Esophagus squamous epithelium (tissue), 5 donors: Measurements from ENCODE around the gene SNX24. TPM values are rescaled to one million over a fixed set of nuclear protein-coding genes. Genes with fewer than 3 reads are reported as not detected.
A peak's percentile ranks its signal among the peaks of the same experiment; 100 is the strongest.

Source experiments
- DNase-seq: peaks from one replicate; lab custom pipeline; 2025; lab: John Stamatoyannopoulos, UW
- H3K27ac ChIP-seq, 4 donors: fragments of 200-600 bp; sonication (generic); one replicate each; pipeline ENCODE4 v1.5.1; 2016 to 2019; ENCODE audit warnings: mild to moderate bottlenecking in 1 of 4
- H3K27me3 ChIP-seq, 4 donors: fragments of 200-600 bp; sonication (generic); 1 replicate in 3 of 4; 2 replicates in 1 of 4; pipeline versions ENCODE4 v1.5.1 to v1.6.0; 2017 to 2021; ENCODE audit warnings: antibody characterized with exemption in 1 of 4
- H3K36me3 ChIP-seq, 3 donors: fragments of 200-600 bp; sonication (generic); one replicate each; pipeline ENCODE4 v1.5.1; 2016 to 2019
- H3K4me1 ChIP-seq, 3 donors: fragments of 200-600 bp; sonication (generic); one replicate each; pipeline ENCODE4 v1.5.1; 2017 to 2019
- H3K4me3 ChIP-seq, 4 donors: fragments of 200-600 bp; sonication (generic); 1 replicate in 3 of 4; 2 replicates in 1 of 4; pipeline ENCODE4 v1.5.1; 2016 to 2019; ENCODE audit warnings: mild to moderate bottlenecking in 2 of 4, moderate library complexity in 1 of 4
- H3K9me3 ChIP-seq, 3 donors: fragments of 200-600 bp; sonication (generic); one replicate each; pipeline ENCODE4 v1.5.1; 2016 to 2019
- CTCF ChIP-seq, 6 experiments: fragments of 450-650 bp in 4 of 6; fragments of 200-600 bp in 2 of 6; sonication (generic) in 2 of 6; IDR thresholded peaks; one replicate each; pipeline ENCODE4 v1.5.1; 2016 to 2019; ENCODE audit warnings: antibody characterized with exemption in 6 of 6, mild to moderate bottlenecking in 4 of 6, moderate library complexity in 4 of 6
- POLR2A ChIP-seq, 4 donors: fragments of 450-650 bp; IDR thresholded peaks; one replicate each; pipeline ENCODE4 v1.6.1; 2017; ENCODE audit warnings: antibody characterized with exemption in 4 of 4, mild to moderate bottlenecking in 4 of 4, moderate library complexity in 3 of 4
- WGBS, 2 donors: methylation state at CpG; one replicate each; pipeline ENCODE4 v1.1.5; 2018; 5-methylcytosine and 5-hydroxymethylcytosine counted together
- intact Hi-C: fragments of 100-400 bp; cut with DNase I; formaldehyde crosslinking; loops from one replicate; pipeline ENCODE4 v1.15.0; 2022
- total RNA-seq, 4 donors: library from RNA; depleted of rRNA; stranded (reverse); fragments of >200 nt; gene quantifications; one replicate each; pipeline ENCODE4 v1.1.0, GENCODE V29; 2016
- donor health status: DM: yes; HTN: yes; CAD: no.

SNX24 gene
- total RNA-seq, 4 donors from 2014 or later = 24.4 to 35.3 (median 28.6) TPM

- DNase-seq = no peak
- Histone ChIP-seq H3K4me3 (no peak overlapping the region), H3K36me3 (no peaks in the 10 kb centered on the region), H3K9me3 (no peaks in the 10 kb centered on the region), H3K4me1 (peaks cover 10 to 33% (median 15%) of the 10 kb centered on the region in 3 donors), H3K27me3 (no peaks in the 10 kb centered on the region), H3K27ac (no peak overlapping the region)
- WGBS, 2 donors = 92 to 96% methylated on average over 2 to 6 of the region's 6 CpGs
- intact Hi-C loops = no loop called here
- TF ChIP-seq CTCF (IDR thresholded peaks at IDR 0.05) (no peak), POLR2A (IDR thresholded peaks at IDR 0.05) (no peak)
Measured at GRCh38 chr5:122885891-122886290, 40.5 kb downstream of the SNX24 start.

- DNase-seq = no peak
- Histone ChIP-seq H3K4me3 (no peak overlapping the region), H3K36me3 (peaks cover 0 to 1% (median 0%) of the 10 kb centered on the region in 3 donors), H3K27ac (no peak overlapping the region), H3K9me3 (no peaks in the 10 kb centered on the region), H3K4me1 (no peaks in the 10 kb centered on the region), H3K27me3 (no peaks in the 10 kb centered on the region)
- WGBS, 2 donors = 90 to 93% methylated on average over 1 of the region's 1 CpG
- TF ChIP-seq POLR2A (IDR thresholded peaks at IDR 0.05) (no peak), CTCF (IDR thresholded peaks at IDR 0.05) (no peak)
- intact Hi-C loops = no loop called here
Measured at GRCh38 chr5:122895141-122895540, 49.7 kb downstream of the SNX24 start.

GRCh38 chr5:122896598-122897282 lies 51.3 kb downstream of the SNX24 start:
- H3K4me1 ChIP-seq = no peaks in the 10 kb centered on the region
- no peaks in the 10 kb centered on the region for H3K9me3 ChIP-seq
- peak in 5 of 6 experiments; percentile 21 to 63 (median 37) for TF ChIP-seq CTCF (IDR thresholded peaks at IDR 0.05)
- TF ChIP-seq POLR2A (IDR thresholded peaks at IDR 0.05) = no peak
- intact Hi-C loops = no loop called here
- H3K36me3 ChIP-seq = peaks cover 0 to 7% (median 0%) of the 10 kb centered on the region in 3 donors
- no peak for DNase-seq
- H3K4me3 ChIP-seq = no peak overlapping the region
- 55 to 66% methylated on average over 4 of the region's 4 CpGs for WGBS, 2 donors
- H3K27ac ChIP-seq = no peak overlapping the region
- H3K27me3 ChIP-seq = no peaks in the 10 kb centered on the region

- Histone ChIP-seq H3K4me3 (no peak overlapping the region), H3K4me1 (no peaks in the 10 kb centered on the region)
- intact Hi-C loops = no loop called here
Measured at GRCh38 chr5:122897283-122897602, 51.8 kb downstream of the SNX24 start.

More at GRCh38 chr5:122897283-122897602, 51.8 kb downstream of the SNX24 start:
- DNase-seq = no peak
- peaks cover 0 to 7% (median 0%) of the 10 kb centered on the region in 3 donors for H3K36me3 ChIP-seq
- no peak overlapping the region for H3K27ac ChIP-seq
- H3K27me3 ChIP-seq = no peaks in the 10 kb centered on the region
- TF ChIP-seq POLR2A (IDR thresholded peaks at IDR 0.05) (no peak), CTCF (IDR thresholded peaks at IDR 0.05) (no peak)
- no peaks in the 10 kb centered on the region for H3K9me3 ChIP-seq
